GM12801 (cell line): ENCODE results near the gene NAGA.

ENCODE experiments used
- CTCF ChIP-seq: IDR thresholded peaks from one replicate; pipeline ENCODE4 v1.5.1; 2011; ENCODE audit warnings: control low read depth; ENCODE audit not compliant: insufficient read length; ENCODE audit errors: extremely low read depth

Gene NAGA

GRCh38 chr22:42070517-42071422 is at the start of gene NAGA:
Gene NAGA, minus strand, starts transcription at chr22:42070812. Its CDS starts 515 bp downstream, at chr22:42070297.
- TF ChIP-seq CTCF = no peak

- no peak for TF ChIP-seq CTCF
These were observed 46.3 kb upstream of the NAGA start for GRCh38 chr22:42116848-42117424.

- no peak for TF ChIP-seq CTCF
These were observed 44.1 kb upstream of the NAGA start for GRCh38 chr22:42114721-42115120.

- TF ChIP-seq CTCF = no peak
These were observed 41.2 kb upstream of the NAGA start for GRCh38 chr22:42111798-42112197.

- TF ChIP-seq CTCF = no peak
These were observed 38.2 kb upstream of the NAGA start for GRCh38 chr22:42108848-42109247.

GRCh38 chr22:42101199-42101598 is 30.6 kb upstream of the NAGA start:
- no peak for TF ChIP-seq CTCF

- TF ChIP-seq CTCF = no peak
These were observed 20.8 kb upstream of the NAGA start for GRCh38 chr22:42091455-42091782.
